Inferior parietal cortex (tissue), 1 donor: Measurements from ENCODE around the gene PCBP1.
"Not testable (repeated sequence)": the region's sequence is repeated elsewhere in the genome, so short reads cannot be mapped to it uniquely, and the experiment has no call there.

ENCODE experiments used
- DNase-seq: peaks from one replicate; pipeline ENCODE4 v3.0.0-alpha.2; 2016; ENCODE audit errors: extremely low spot score

Gene PCBP1

GRCh38 chr2:70086838-70087701, at the start of gene PCBP1:
TSS of gene PCBP1 (plus strand) at chr2:70087477. CDS start at chr2:70087744, 267 bp downstream.
- peak; percentile 95 for DNase-seq

DNA sequence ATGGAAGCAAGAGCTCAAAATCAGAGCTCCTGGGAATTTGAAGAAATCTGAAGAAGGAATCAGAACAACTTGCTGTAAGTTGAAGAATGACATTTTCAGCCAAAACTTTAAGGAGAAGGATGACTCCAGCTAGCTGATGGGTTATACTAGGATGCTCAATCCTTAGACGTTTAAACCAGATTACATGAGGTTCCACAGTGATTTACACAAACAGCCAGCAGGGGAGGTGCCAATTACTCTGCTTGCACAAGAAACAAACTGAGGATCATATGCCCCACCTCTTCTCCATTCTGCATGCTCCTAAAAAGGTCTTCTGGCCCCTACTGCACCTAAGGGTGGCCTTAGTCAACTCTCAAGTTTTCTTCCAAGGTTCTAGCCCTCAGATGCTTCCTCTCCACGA, 47.9 kb upstream of the PCBP1 start:
- DNase-seq = no peak

DNA sequence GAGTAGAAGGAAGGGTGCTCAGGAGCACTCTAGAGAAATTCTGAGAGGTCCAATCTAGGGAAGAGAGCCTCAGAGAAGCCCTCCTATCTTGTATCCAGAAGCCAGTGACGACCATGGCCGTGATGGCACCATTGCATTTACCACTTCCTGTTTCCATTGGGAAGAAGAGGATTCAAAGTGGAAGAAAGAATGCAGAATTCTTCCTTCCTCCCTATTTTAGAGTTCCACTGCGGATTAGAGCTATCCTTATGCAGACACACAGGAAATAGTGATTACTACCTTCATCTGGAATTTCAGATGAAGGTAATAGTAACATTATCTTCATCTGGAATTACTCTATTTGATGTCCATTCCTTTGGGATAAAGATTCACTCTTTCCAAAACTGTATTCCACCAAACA, 45.6 kb upstream of the PCBP1 start:
- no peak for DNase-seq

DNA sequence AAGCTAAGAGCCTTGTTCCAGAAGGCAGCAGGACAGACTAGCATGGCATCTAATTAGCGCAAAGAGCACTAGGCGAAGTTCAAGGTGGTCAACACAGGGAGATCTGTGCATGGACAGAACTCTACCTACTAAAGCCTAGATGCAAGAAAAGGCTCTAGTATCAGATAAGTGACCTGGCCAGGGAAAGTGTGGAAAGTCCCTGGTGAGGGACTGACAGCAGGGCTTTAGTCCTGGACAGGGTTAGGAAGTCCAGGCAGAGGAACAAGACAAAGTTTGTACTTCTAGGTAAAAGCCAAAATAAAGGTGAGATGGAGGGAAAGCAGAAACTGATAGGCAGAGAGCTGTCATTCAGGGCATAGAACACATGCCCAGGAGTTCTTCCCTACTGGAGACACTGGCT, 45.0 kb upstream of the PCBP1 start:
- DNase-seq = no peak

DNA sequence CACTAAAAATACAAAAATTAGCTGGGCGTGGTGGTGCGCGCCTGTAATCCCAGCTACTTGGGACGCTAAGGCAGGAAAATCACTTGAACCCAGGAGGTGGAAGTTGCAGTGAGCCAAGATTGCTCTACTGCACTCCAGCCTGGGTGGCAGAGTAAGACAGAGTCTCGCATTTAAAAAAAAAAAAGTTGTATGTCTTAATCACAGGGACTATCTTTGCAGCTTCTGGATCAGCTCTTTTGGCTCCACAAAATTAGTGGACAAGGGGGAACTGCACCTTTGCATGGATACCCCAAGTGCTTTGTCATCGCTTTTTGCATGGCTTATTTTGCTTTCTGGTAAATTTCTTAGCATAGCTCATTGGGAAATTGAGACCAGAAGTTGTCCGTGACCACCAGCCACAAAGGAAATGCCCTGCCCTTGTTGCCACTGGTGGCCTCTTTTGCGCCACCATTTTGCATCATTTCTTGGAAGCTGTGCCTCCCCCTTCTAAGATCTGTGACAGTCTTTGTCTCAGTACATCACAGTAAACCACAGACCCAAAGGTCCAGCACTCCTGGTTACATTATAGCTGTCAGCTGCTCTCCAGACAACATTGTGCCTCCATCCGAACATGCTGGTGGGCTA, 43.9 kb upstream of the PCBP1 start:
- DNase-seq = no peak

- DNase-seq = no peak
Observed at GRCh38 chr2:70044290-70045040, 42.8 kb upstream of the PCBP1 start.

- no peak for DNase-seq
Observed at GRCh38 chr2:70045405-70045804, 41.9 kb upstream of the PCBP1 start.

DNA sequence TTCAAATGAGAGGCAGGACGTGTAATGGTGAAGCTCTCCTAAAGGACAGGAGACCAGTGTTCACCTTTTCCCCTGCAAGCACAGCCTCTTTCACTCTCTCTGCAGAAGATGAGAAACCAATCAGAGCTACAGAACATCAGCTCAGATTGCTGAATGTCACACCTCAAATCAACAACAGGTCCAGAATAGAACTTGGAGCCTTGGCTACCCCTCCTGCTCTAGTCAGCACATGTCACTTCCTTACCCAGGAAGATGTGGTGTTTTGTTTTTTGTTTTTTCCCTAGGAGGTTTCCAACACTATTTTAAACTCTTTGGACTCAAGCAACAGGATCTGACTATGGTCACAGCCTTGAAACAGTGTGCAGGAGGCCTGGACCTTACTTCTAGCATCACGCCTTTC, 41.3 kb upstream of the PCBP1 start:
- DNase-seq = no peak

DNA sequence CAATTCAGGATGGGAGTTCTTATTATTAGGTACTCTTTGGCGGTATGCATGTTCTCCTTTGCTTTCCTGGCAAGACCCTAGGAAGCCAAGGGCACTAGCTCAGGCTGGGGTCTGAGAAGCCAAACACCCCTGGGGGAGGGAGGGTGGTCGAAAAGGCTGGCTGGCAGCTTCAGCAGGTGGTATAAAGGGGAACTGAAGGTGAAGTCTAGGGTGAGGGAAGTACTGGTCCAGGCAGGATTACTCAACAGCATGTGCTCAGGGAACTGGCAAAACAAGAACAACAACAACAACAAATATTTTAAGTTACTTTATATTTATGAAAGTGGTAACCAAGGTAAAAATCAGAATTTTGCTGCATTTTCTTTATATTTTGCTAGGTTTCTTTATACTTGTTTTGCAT, 40.7 kb upstream of the PCBP1 start:
- DNase-seq = no peak

GRCh38 chr2:70047451-70047850, 39.8 kb upstream of the PCBP1 start:
- DNase-seq = no peak

DNA sequence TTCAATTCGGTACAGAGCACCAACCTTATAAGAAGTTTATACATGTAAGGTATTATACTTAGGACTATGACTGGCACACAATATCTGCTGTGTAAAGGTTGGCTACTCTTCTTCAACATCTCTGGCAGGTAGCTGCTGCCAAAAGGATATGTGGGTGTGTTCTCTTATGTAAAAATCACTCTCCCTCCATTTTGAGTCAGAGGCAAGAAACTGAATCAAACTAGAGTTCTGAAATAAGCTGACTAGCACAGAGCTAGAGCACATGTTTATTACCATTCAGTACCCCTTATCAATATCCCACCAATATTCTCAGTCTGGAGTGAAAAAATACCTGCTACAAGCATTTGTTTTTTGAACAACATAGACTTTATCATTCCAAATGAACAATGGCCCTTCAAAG, 38.0 kb upstream of the PCBP1 start:
- no peak for DNase-seq

- no peak for DNase-seq
Observed at GRCh38 chr2:70050631-70051425, 36.4 kb upstream of the PCBP1 start.

DNA sequence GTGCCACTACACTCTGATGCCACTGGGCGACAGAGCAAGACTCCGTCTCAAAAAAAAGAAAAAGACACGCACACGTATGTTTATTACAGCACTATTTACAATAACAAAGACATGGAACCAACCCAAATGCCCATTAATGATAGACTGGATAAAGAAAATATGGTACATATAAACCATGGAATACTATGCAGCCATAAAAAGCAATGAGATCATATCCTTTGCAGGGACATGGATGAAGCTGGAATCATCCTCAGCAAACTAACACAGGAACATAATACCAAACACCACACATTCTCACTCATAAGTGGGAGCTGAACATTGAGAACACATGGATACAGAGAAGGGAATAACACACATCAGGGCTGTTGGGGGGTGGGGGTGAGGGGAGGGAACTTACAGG, 32.0 kb upstream of the PCBP1 start:
- DNase-seq = not testable (repeated sequence)

DNA sequence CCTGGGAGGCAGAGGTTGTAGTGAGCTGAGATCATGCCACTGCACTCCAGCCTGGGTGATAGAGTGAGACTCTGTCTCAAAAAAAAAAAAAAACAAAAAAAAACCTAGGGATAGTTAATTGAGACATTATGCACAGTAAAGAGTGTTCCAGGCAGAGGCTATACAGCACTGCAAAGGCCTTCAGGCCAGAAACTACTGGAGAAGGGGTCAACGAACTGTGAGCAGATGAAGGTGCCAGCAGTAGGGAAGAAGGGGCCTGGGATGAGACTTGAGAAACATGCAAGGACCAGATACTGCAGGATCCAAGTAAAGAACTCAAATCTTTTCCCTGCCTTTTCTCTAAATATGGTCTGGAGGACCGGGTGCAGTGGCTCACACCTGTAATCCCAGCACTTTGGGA, 26.0 kb upstream of the PCBP1 start:
- DNase-seq = no peak

- no peak for DNase-seq
Observed at GRCh38 chr2:70062270-70062669, 25.0 kb upstream of the PCBP1 start.

DNA sequence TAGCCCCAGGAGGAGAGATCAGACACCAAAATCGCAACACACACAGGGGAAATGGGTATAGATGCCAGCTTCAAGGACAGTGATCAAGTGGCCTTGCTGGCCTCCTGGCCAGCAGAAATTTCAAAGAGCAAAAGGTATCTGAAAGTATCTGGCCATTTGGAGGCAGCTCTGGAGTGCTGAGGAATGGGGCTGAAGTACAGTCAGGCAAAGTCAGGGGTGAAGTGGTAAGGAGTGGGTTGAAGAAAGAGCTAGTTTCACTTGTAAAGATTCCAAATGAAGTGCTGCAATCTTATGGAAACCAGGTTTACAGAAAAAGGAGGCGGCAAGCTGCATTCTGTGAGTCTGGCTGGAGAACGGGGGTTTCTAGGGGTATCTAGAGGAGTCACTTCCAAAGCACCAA, 19.2 kb upstream of the PCBP1 start:
- DNase-seq = no peak

- DNase-seq = no peak
Observed at GRCh38 chr2:70069049-70069448, 18.2 kb upstream of the PCBP1 start.

DNA sequence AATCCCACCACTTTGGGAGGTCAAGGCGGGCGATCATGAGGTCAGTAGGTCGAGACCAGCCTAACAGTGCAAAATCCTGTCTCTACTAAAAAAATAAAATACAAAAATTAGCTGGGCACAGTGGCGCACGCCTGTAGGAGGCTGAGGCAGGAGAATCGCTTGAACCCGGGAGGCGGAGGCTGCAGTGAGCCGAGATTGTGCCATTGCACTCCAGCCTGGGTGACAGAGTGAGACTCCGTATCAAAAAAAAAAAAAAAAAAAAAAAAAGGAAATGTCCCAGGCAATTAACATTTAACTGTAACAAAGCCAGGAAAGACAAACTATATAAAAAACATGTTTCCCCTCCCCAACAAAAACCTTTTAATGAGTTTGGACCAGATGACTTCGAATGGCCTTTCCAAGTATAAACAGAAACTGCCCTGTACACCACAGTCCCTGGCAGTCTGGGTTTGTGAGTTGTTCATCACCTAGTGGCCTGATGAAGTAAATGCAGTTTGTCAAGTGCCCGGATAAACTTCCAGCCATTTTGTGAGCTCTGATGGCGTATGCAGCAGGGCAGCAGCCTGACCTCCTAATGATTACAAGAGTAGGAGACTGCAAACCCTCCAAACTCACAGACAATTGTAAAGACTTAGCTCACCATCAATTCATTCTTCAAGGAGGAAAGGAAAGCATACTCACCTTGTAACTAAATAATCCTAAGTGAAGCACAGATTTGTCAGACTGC, 16.6 kb upstream of the PCBP1 start:
- peak; percentile 94 for DNase-seq

DNA sequence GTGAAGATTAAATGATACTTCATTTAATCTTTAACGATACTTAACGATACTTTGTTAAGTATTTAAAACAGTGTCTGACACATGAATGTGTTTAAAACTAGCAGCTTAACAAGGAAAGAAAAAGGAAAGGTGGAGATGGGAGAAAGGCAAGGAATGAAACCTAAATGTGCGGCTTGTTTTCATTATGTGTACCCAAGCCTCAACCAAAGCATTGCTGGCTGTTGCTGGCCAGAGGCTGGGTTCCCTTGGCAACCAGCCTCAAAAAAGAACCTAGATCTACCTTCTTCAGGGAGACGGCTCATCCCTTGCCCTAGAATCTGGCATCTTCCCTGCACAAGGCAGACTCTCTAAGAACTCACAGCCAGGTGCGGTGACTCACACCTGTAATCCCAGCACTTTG, 13.8 kb upstream of the PCBP1 start:
- DNase-seq = no peak

- no peak for DNase-seq
Observed at GRCh38 chr2:70078384-70078783, 8.9 kb upstream of the PCBP1 start.

DNA sequence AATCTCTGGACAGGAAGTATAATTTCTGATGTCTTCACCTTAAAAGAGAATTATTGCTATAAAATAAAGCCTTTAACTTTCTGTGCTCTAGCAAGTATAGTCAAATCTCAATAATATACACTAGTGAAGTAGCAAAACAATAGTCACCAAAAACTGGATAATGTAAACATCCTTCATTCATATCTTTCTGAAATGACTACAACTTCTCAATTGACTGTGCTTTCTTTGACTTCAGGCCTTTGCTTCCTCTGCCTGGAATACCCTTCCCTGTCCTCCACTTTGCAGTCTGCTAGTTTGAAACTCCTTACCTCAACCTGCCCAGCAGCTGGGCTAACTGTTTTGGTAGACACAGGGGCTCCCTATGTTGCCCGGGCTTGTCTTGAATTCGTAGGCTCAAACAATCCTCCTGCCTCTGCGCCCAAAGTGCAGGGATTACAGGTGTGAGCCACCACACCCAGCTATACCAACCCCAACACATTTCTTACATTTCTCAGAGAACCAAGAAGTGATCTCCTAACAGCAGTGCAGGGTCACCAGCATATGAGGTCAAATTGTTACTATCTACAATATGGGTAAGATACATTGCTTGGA, 6.6 kb upstream of the PCBP1 start:
- DNase-seq = no peak
